Mesenchymal stem cell (in vitro differentiated cells and primary cell): ENCODE results near the gene PRKCI.

Source experiments
- DNase-seq: peaks from one replicate; pipeline ENCODE4 v3.0.0-alpha.2; 2013
- H2AFZ ChIP-seq: one replicate; pipeline ENCODE4 v1.6.1; 2013; ENCODE audit warnings: low read depth, mild to moderate bottlenecking, control low read depth, inconsistent platforms, low read length, moderate library complexity
- H2AK5ac ChIP-seq: 2 replicates; pipeline ENCODE4 v1.6.1; 2013; ENCODE audit warnings: low read length, moderate library complexity, mild to moderate bottlenecking, inconsistent platforms; ENCODE audit not compliant: severe bottlenecking
- H2BK120ac ChIP-seq: one replicate; pipeline ENCODE4 v1.6.1; 2013; ENCODE audit warnings: low read depth, mild to moderate bottlenecking, inconsistent platforms, low read length, moderate library complexity
- H2BK12ac ChIP-seq, 2 experiments: one replicate each; pipeline ENCODE4 v1.6.1; 2013; ENCODE audit warnings: inconsistent platforms in 2 of 2, low read length in 2 of 2, mild to moderate bottlenecking in 2 of 2, moderate library complexity in 2 of 2, control low read depth in 1 of 2
- H2BK15ac ChIP-seq: one replicate; pipeline ENCODE4 v1.6.1; 2013; ENCODE audit warnings: mild to moderate bottlenecking, low read depth, inconsistent platforms; ENCODE audit not compliant: poor library complexity, severe bottlenecking
- H2BK5ac ChIP-seq: 2 replicates; pipeline ENCODE4 v1.6.1; 2013; ENCODE audit warnings: low read depth, mild to moderate bottlenecking, low read length, control low read depth, inconsistent platforms; ENCODE audit not compliant: poor library complexity, severe bottlenecking
- H3K14ac ChIP-seq, 2 experiments: one replicate each; pipeline ENCODE4 v1.6.1; 2013; ENCODE audit warnings: inconsistent platforms in 2 of 2, low read length in 2 of 2, control low read depth in 1 of 2, mild to moderate bottlenecking in 1 of 2, moderate library complexity in 1 of 2
- H3K18ac ChIP-seq, 2 experiments: one replicate each; pipeline ENCODE4 v1.6.1; 2013; ENCODE audit warnings: inconsistent platforms in 2 of 2, low read length in 2 of 2, control low read depth in 1 of 2, low read depth in 1 of 2, mild to moderate bottlenecking in 1 of 2
- H3K23ac ChIP-seq, 2 experiments: one replicate each; pipeline ENCODE4 v1.6.1; 2013; ENCODE audit warnings: inconsistent platforms in 2 of 2, low read length in 2 of 2, mild to moderate bottlenecking in 2 of 2, moderate library complexity in 2 of 2, control low read depth in 1 of 2
- H3K27ac ChIP-seq: 2 replicates; pipeline ENCODE4 v1.5.1; 2013; ENCODE audit warnings: mild to moderate bottlenecking, moderate library complexity, low read length, control low read depth, inconsistent platforms; ENCODE audit not compliant: poor library complexity, severe bottlenecking
- H3K27me3 ChIP-seq, 2 experiments: 2 replicates each; pipeline versions ENCODE4 v1.6.1 to v1.7.0; 2013; ENCODE audit warnings: low read length in 2 of 2, mild to moderate bottlenecking in 2 of 2, moderate library complexity in 2 of 2, control low read depth in 1 of 2, inconsistent platforms in 1 of 2; ENCODE audit not compliant: control insufficient read depth in 1 of 2, insufficient read depth in 1 of 2
- H3K36me3 ChIP-seq, 2 experiments: 2 replicates each; pipeline versions ENCODE4 v1.6.1 to v1.7.0; 2013; ENCODE audit warnings: low read length in 2 of 2, control low read depth in 1 of 2, inconsistent platforms in 1 of 2, low read depth in 1 of 2, mild to moderate bottlenecking in 1 of 2; ENCODE audit not compliant: insufficient read depth in 2 of 2, control insufficient read depth in 1 of 2
- H3K4ac ChIP-seq, 2 experiments: one replicate each; pipeline ENCODE4 v1.6.1; 2013; ENCODE audit warnings: inconsistent platforms in 2 of 2, low read length in 2 of 2, mild to moderate bottlenecking in 2 of 2, moderate library complexity in 2 of 2, control low read depth in 1 of 2, low read depth in 1 of 2
- H3K4me1 ChIP-seq: 2 replicates; pipeline ENCODE4 v1.6.1; 2013; ENCODE audit warnings: low read depth, low read length, control low read depth; ENCODE audit not compliant: control insufficient read depth, insufficient read depth
- H3K4me2 ChIP-seq: 2 replicates; pipeline ENCODE4 v1.6.1; 2013; ENCODE audit warnings: low read length, mild to moderate bottlenecking, inconsistent platforms; ENCODE audit not compliant: poor library complexity, severe bottlenecking
- H3K4me3 ChIP-seq, 2 experiments: 2 replicates each; pipeline versions ENCODE4 v1.5.1 to v1.7.0; 2013; ENCODE audit warnings: low read length in 2 of 2, mild to moderate bottlenecking in 2 of 2, control low read depth in 1 of 2, low read depth in 1 of 2; ENCODE audit not compliant: insufficient read depth in 1 of 2
- H3K79me1 ChIP-seq: replicated peaks from 2 replicates; pipeline ENCODE4 v1.6.1; 2013; ENCODE audit warnings: mild to moderate bottlenecking, control low read depth, low read length, inconsistent platforms; ENCODE audit not compliant: poor library complexity, severe bottlenecking
- H3K9ac ChIP-seq: 2 replicates; pipeline ENCODE4 v1.7.0; 2013; ENCODE audit warnings: mild to moderate bottlenecking, low read length, moderate library complexity
- H3K9me3 ChIP-seq: 2 replicates; pipeline ENCODE4 v1.7.0; 2013; ENCODE audit warnings: mild to moderate bottlenecking, low read length; ENCODE audit not compliant: control insufficient read depth
- H4K8ac ChIP-seq: one replicate; pipeline ENCODE4 v1.6.1; 2013; ENCODE audit warnings: inconsistent platforms, mild to moderate bottlenecking, low read length, moderate library complexity
- H4K91ac ChIP-seq: one replicate; pipeline ENCODE4 v1.6.1; 2013; ENCODE audit warnings: mild to moderate bottlenecking, low read length, inconsistent platforms
- WGBS: methylation state at CpG from one replicate; pipeline ENCODE4 v1.1.7; 2013; ENCODE audit warnings: mixed read lengths; 5-methylcytosine and 5-hydroxymethylcytosine counted together

PRKCI gene

GRCh38 chr3:170277833-170278580, 55.8 kb downstream of the PRKCI start:
- H3K4me2 ChIP-seq, result no peak overlapping the region
- no peak overlapping the region for H2BK120ac ChIP-seq
- H3K9me3 ChIP-seq, result no peaks in the 10 kb centered on the region
- H3K4me1 ChIP-seq, result peaks cover 3% of the 10 kb centered on the region
- H3K27me3 ChIP-seq, result no peaks in the 10 kb centered on the region
- peak overlapping the region; percentile 59 for H3K9ac ChIP-seq
- H2BK5ac ChIP-seq, result no peak overlapping the region
- no peak overlapping the region for H2AFZ ChIP-seq
- no peak overlapping the region for H2AK5ac ChIP-seq
- 78% methylated on average over 5 of the region's 5 CpGs for WGBS
- H3K23ac ChIP-seq, result no peak overlapping the region
- H3K18ac ChIP-seq, result no peak overlapping the region
- peaks cover 9% of the 10 kb centered on the region for H3K79me1 ChIP-seq
- H3K27ac ChIP-seq, result no peak overlapping the region
- peaks cover 31 to 67% of the 10 kb centered on the region in 2 experiments for H3K36me3 ChIP-seq
- H3K14ac ChIP-seq, result no peak overlapping the region
- H4K91ac ChIP-seq, result no peak overlapping the region
- H2BK15ac ChIP-seq, result no peak overlapping the region
- peak; percentile 22 for DNase-seq
- H3K4ac ChIP-seq, result peak overlapping the region in 1 of 2 experiments; percentile 37
- H3K4me3 ChIP-seq, result peak overlapping the region in 1 of 2 experiments; percentile 45
- no peak overlapping the region for H4K8ac ChIP-seq
- H2BK12ac ChIP-seq, result no peak overlapping the region

GRCh38 chr3:170278627-170279026, 56.4 kb downstream of the PRKCI start:
- peaks cover 3% of the 10 kb centered on the region for H3K4me1 ChIP-seq
- H3K4ac ChIP-seq, result no peak overlapping the region
- WGBS, result 100% methylated on average over 1 of the region's 1 CpG
- peaks cover 9% of the 10 kb centered on the region for H3K79me1 ChIP-seq
- no peak for DNase-seq
- H4K91ac ChIP-seq, result no peak overlapping the region
- H3K9ac ChIP-seq, result no peak overlapping the region
- no peak overlapping the region for H3K23ac ChIP-seq
- no peak overlapping the region for H2BK15ac ChIP-seq
- H3K14ac ChIP-seq, result no peak overlapping the region
- no peaks in the 10 kb centered on the region for H3K9me3 ChIP-seq
- H2BK5ac ChIP-seq, result no peak overlapping the region
- no peak overlapping the region for H2AK5ac ChIP-seq
- H3K4me3 ChIP-seq, result no peak overlapping the region
- H4K8ac ChIP-seq, result no peak overlapping the region
- no peak overlapping the region for H3K18ac ChIP-seq
- no peak overlapping the region for H2BK12ac ChIP-seq
- H2AFZ ChIP-seq, result no peak overlapping the region
- no peak overlapping the region for H2BK120ac ChIP-seq
- no peaks in the 10 kb centered on the region for H3K27me3 ChIP-seq
- H3K36me3 ChIP-seq, result peaks cover 28 to 61% of the 10 kb centered on the region in 2 experiments
- H3K27ac ChIP-seq, result no peak overlapping the region
- H3K4me2 ChIP-seq, result no peak overlapping the region

GRCh38 chr3:170290194-170290593, 68.0 kb downstream of the PRKCI start:
- WGBS, result 87% methylated on average over 1 of the region's 2 CpGs

GRCh38 chr3:170295586-170295985, 73.4 kb downstream of the PRKCI start:
- no peak overlapping the region for H2BK5ac ChIP-seq
- no peaks in the 10 kb centered on the region for H3K4me1 ChIP-seq
- no peak overlapping the region for H3K4me2 ChIP-seq
- H4K91ac ChIP-seq, result no peak overlapping the region
- no peak overlapping the region for H2AFZ ChIP-seq
- H3K9me3 ChIP-seq, result no peaks in the 10 kb centered on the region
- no peak overlapping the region for H3K27ac ChIP-seq
- H3K27me3 ChIP-seq, result no peaks in the 10 kb centered on the region
- no peak overlapping the region for H2BK12ac ChIP-seq
- no peak overlapping the region for H4K8ac ChIP-seq
- no peak overlapping the region for H3K9ac ChIP-seq
- H2BK120ac ChIP-seq, result no peak overlapping the region
- no peak overlapping the region for H3K4me3 ChIP-seq
- peaks cover 8% of the 10 kb centered on the region for H3K79me1 ChIP-seq
- no peak overlapping the region for H3K23ac ChIP-seq
- H3K4ac ChIP-seq, result no peak overlapping the region
- 96% methylated on average over 5 of the region's 8 CpGs for WGBS
- DNase-seq, result no peak
- H2AK5ac ChIP-seq, result no peak overlapping the region
- no peak overlapping the region for H3K14ac ChIP-seq
- H3K18ac ChIP-seq, result no peak overlapping the region
- H2BK15ac ChIP-seq, result no peak overlapping the region
- H3K36me3 ChIP-seq, result peaks cover 34 to 48% of the 10 kb centered on the region in 2 experiments

More at GRCh38 chr3:170290194-170290593, 68.0 kb downstream of the PRKCI start:
- peaks cover 7% of the 10 kb centered on the region for H3K79me1 ChIP-seq
- no peak overlapping the region for H3K23ac ChIP-seq
- DNase-seq, result no peak
- H3K27me3 ChIP-seq, result no peaks in the 10 kb centered on the region
- H2BK15ac ChIP-seq, result no peak overlapping the region
- no peak overlapping the region for H3K27ac ChIP-seq
- no peak overlapping the region for H2BK12ac ChIP-seq
- H2AFZ ChIP-seq, result no peak overlapping the region
- no peak overlapping the region for H3K14ac ChIP-seq
- no peak overlapping the region for H2BK120ac ChIP-seq
- H3K9me3 ChIP-seq, result no peaks in the 10 kb centered on the region
- H3K4me3 ChIP-seq, result no peak overlapping the region
- H3K18ac ChIP-seq, result no peak overlapping the region
- peaks cover 6% of the 10 kb centered on the region for H3K4me1 ChIP-seq
- no peak overlapping the region for H2BK5ac ChIP-seq
- no peak overlapping the region for H3K4ac ChIP-seq
- no peak overlapping the region for H3K9ac ChIP-seq
- H3K36me3 ChIP-seq, result peaks cover 24 to 44% of the 10 kb centered on the region in 2 experiments
- no peak overlapping the region for H2AK5ac ChIP-seq
- H4K8ac ChIP-seq, result no peak overlapping the region
- H3K4me2 ChIP-seq, result no peak overlapping the region
- no peak overlapping the region for H4K91ac ChIP-seq
